ENCODE measurements around the gene MEOX2. TPM values are rescaled to one million over a fixed set of nuclear protein-coding genes. Genes with fewer than 3 reads are reported as not detected.

The MEOX2 gene
- total RNA-seq, 1 experiment from 2014 or later = not detected

GRCh38 chr7:15601175-15601574, 85.3 kb downstream of the MEOX2 start:
- H3K27ac Mint-ChIP-seq = no peak overlapping the region
- Histone ChIP-seq H4K5ac (ENCODE audit: insufficient read length, low read depth, low read length) (no peak overlapping the region), H3K9me3 (ENCODE audit: control insufficient read depth, low read depth, low read length) (no peaks in the 10 kb centered on the region)

More at GRCh38 chr7:15601175-15601574, 85.3 kb downstream of the MEOX2 start:
- Mint-ChIP-seq H3K9me3 (no peaks in the 10 kb centered on the region), H3K27me3 (ENCODE audit: low read depth) (no peaks in the 10 kb centered on the region), H3K4me1 (peaks cover 4 to 5% of the 10 kb centered on the region in 2 experiments; a peak in 1 of 4 replicates), H3K36me3 (ENCODE audit: insufficient read depth in 1 of 3, low read depth in 3 of 3) (no peaks in the 10 kb centered on the region), H3K4me3 (no peak overlapping the region)
- Histone ChIP-seq H3K9ac (ENCODE audit: extremely low read depth, insufficient read length, low read length) (no peak overlapping the region), H3T11ph (ENCODE audit: low read length) (no peak overlapping the region), H3K23ac (ENCODE audit: insufficient read length, low read depth, low read length) (no peak overlapping the region), H3K4ac (ENCODE audit: low read depth, low read length) (no peak overlapping the region), H2AFZ (ENCODE audit: low read length) (no peak overlapping the region), H4K8ac (replicated peaks; ENCODE audit: insufficient read length, low read depth, low read length) (no peak overlapping the region), H3K27me3 (ENCODE audit: insufficient read depth, low read length) (no peaks in the 10 kb centered on the region), H2AK5ac (ENCODE audit: insufficient read length, low read length) (no peak overlapping the region), H2BK15ac (ENCODE audit: low read depth, low read length) (no peak overlapping the region), H3K27ac (ENCODE audit: insufficient read length, low read depth, low read length) (no peak overlapping the region), H3K23me2 (ENCODE audit: insufficient read length, low read depth, low read length, poor library complexity, severe bottlenecking) (no peaks in the 10 kb centered on the region), H3K79me2 (ENCODE audit: insufficient read depth, low read length) (no peaks in the 10 kb centered on the region), H3K56ac (ENCODE audit: insufficient read length, low read depth, low read length) (no peak overlapping the region), H3K18ac (ENCODE audit: insufficient read length, low read depth, low read length) (no peak overlapping the region), H2BK20ac (ENCODE audit: low read depth, low read length, poor library complexity, severe bottlenecking) (no peak overlapping the region), H4K91ac (ENCODE audit: insufficient read length, low read depth, low read length) (no peak overlapping the region), H2BK5ac (ENCODE audit: insufficient read length, low read length) (no peak overlapping the region), H4K20me1 (ENCODE audit: control insufficient read depth, insufficient read depth, insufficient read length) (no peaks in the 10 kb centered on the region), H3K4me1 (ENCODE audit: insufficient read depth, low read length) (no peaks in the 10 kb centered on the region), H3K4me2 (ENCODE audit: insufficient read depth, insufficient read length, low read length) (no peak overlapping the region), H2BK120ac (ENCODE audit: low read depth, low read length, poor library complexity, severe bottlenecking) (no peak overlapping the region), H2BK12ac (ENCODE audit: insufficient read length, low read depth, low read length) (no peak overlapping the region), H3K79me1 (ENCODE audit: insufficient read depth, low read depth, low read length, poor library complexity, severe bottlenecking) (no peaks in the 10 kb centered on the region), H3K14ac (ENCODE audit: insufficient read depth, low read length) (no peak overlapping the region)
- TF ChIP-seq CTCF (conservative IDR thresholded peaks at IDR 0.05) = no peak
- no CpG with 5 or more reads among the region's 1 CpG for WGBS (ENCODE audit: extremely low coverage, insufficient read length, low lambda C conversion rate)
- no peak for DNase-seq
